OCI-LY7 (cell line): ENCODE measurements around the gene APBB2. TPM values are rescaled to one million over a fixed set of nuclear protein-coding genes. Genes with fewer than 3 reads are reported as not detected.

Experiments used
- BruUV-seq: library from RNA; stranded (reverse); fragments of 400-500 nt; replicated peaks from 2 replicates; lab custom pipeline; 2021; lab: Mats Ljungman, UMichigan
- CTCF ChIA-PET: fragments of 300-600 bp; sonication (Branson Sonifier 250); formaldehyde crosslinking; loops from one replicate; lab custom pipeline; 2022; ENCODE audit warnings: antibody characterized with exemption; ENCODE audit not compliant: unreplicated experiment; lab: Charles Lee
- POLR2A ChIA-PET: fragments of 300-600 bp; sonication (Branson Sonifier 250); formaldehyde crosslinking; loops from one replicate; lab custom pipeline; 2022; ENCODE audit warnings: antibody characterized with exemption; lab: Charles Lee
- DNase-seq: peaks from one replicate; pipeline ENCODE4 v3.0.0-alpha.2; 2015; ENCODE audit warnings: low spot score
- H2AFZ ChIP-seq: fragments of 200-600 bp; sonication (generic), shearing (Covaris generic); 2 replicates; pipeline ENCODE4 v1.6.1; 2014; ENCODE audit warnings: mild to moderate bottlenecking, antibody characterized with exemption, low read length, moderate library complexity
- H3K27ac ChIP-seq: fragments of 200-600 bp; sonication (generic); 2 replicates; pipeline ENCODE4 v1.5.1; 2014; ENCODE audit warnings: mixed run types, low read depth, mild to moderate bottlenecking, moderate library complexity, low read length, inconsistent platforms; ENCODE audit not compliant: poor library complexity, severe bottlenecking
- H3K36me3 ChIP-seq: fragments of 200-600 bp; sonication (generic); 2 replicates; pipeline ENCODE4 v1.6.1; 2014; ENCODE audit warnings: mild to moderate bottlenecking, antibody characterized with exemption, low read length, moderate library complexity, mixed read lengths; ENCODE audit not compliant: insufficient read depth
- H3K4me1 ChIP-seq: fragments of 200-600 bp; sonication (generic); 2 replicates; pipeline ENCODE4 v1.5.1; 2014; ENCODE audit warnings: mild to moderate bottlenecking, low read length; ENCODE audit not compliant: insufficient read depth, poor library complexity, severe bottlenecking
- H3K4me2 ChIP-seq: fragments of 200-600 bp; sonication (generic); 2 replicates; pipeline ENCODE4 v1.6.1; 2014; ENCODE audit warnings: mild to moderate bottlenecking, low read length
- H3K4me3 ChIP-seq: fragments of 200-600 bp; sonication (generic); 2 replicates; pipeline ENCODE4 v1.5.1; 2014; ENCODE audit warnings: mild to moderate bottlenecking, low read depth, low read length; ENCODE audit not compliant: poor library complexity, severe bottlenecking
- H3K79me2 ChIP-seq: fragments of 200-600 bp; sonication (generic); 2 replicates; pipeline ENCODE4 v1.6.1; 2016; ENCODE audit warnings: low read depth, mild to moderate bottlenecking, low read length, moderate library complexity, mixed read lengths; ENCODE audit not compliant: insufficient read depth
- H3K9me2 ChIP-seq: fragments of 200-600 bp; sonication (generic); 2 replicates; pipeline ENCODE4 v1.6.1; 2016; ENCODE audit warnings: mild to moderate bottlenecking, low read length, mixed read lengths; ENCODE audit not compliant: insufficient read depth
- H3K9me3 ChIP-seq: fragments of 200-600 bp; sonication (generic); 2 replicates; pipeline ENCODE4 v1.6.1; 2014; ENCODE audit warnings: mild to moderate bottlenecking, mixed run types, low read length, mixed read lengths
- H4K20me1 ChIP-seq: fragments of 200-600 bp; sonication (generic); 2 replicates; pipeline ENCODE4 v1.6.1; 2014; ENCODE audit warnings: mild to moderate bottlenecking, antibody characterized with exemption, low read length, moderate library complexity, mixed read lengths; ENCODE audit not compliant: insufficient read depth
- CTCF ChIP-seq: fragments of 200-600 bp; sonication (generic); conservative IDR thresholded peaks from 2 replicates; pipeline ENCODE4 v1.5.1; 2014; ENCODE audit warnings: mild to moderate bottlenecking, antibody characterized with exemption, low read length, moderate library complexity, mixed read lengths
- EZH2phosphoT487 ChIP-seq: fragments of 200-600 bp; sonication (generic); IDR thresholded peaks from 2 replicates; pipeline ENCODE4 v1.6.1; 2018; ENCODE audit warnings: low read depth, borderline replicate concordance, mild to moderate bottlenecking, mixed run types, antibody characterized with exemption, low read length, moderate library complexity, mixed read lengths
- intact Hi-C: fragments of 100-400 bp; cut with micrococcal nuclease; formaldehyde crosslinking; loops from one replicate; pipeline ENCODE4 v1.10.0; 2022; ENCODE audit not compliant: unreplicated experiment
- total RNA-seq, 2 experiments: library from RNA; depleted of rRNA in 1 of 2; stranded (reverse); fragments of >200 nt in 1 of 2; shearing (Covaris generic) in 1 of 2; gene quantifications; 2 replicates each; pipeline ENCODE4 v1.2.3, GENCODE V29; 2014 to 2022

The APBB2 gene
- total RNA-seq, 2 experiments from 2014 or later, result 66.4 to 88.5 TPM

- peaks cover 35% of the 10 kb centered on the region; the same call in 1 of the 2 replicates for H3K36me3 ChIP-seq
- no peak for TF ChIP-seq EZH2phosphoT487
- no peak for TF ChIP-seq CTCF
- H3K9me2 ChIP-seq, result no peaks in the 10 kb centered on the region
- H2AFZ ChIP-seq, result no peak overlapping the region
- H3K27ac ChIP-seq, result no peak overlapping the region
- H3K4me1 ChIP-seq, result no peaks in the 10 kb centered on the region
- no peaks in the 10 kb centered on the region for H3K9me3 ChIP-seq
- intact Hi-C loops, result no loop called here
- ChIA-PET POLR2A (interaction anchor here (0.5 to 1.1 kb wide), 4 partner anchors 9 to 1863 kb away, joined by 3 read pairs; no protein-coding TSS in a partner anchor), CTCF (interaction anchor here (0.6 kb wide), 1 partner anchor 37 kb away, joined by 3 read pairs; no protein-coding TSS in a partner anchor)
- DNase-seq, result no peak
- H3K4me2 ChIP-seq, result no peak overlapping the region
- no peaks in the 10 kb centered on the region for H3K79me2 ChIP-seq
- no peaks in the 10 kb centered on the region for H4K20me1 ChIP-seq
- no peak overlapping the region for H3K4me3 ChIP-seq
- BruUV-seq, result no TSS peak
These were observed 402.0 kb downstream of the APBB2 start for GRCh38 chr4:40812386-40812785.

- Histone ChIP-seq H3K27ac (no peak overlapping the region), H3K4me3 (no peak overlapping the region), H3K4me1 (no peaks in the 10 kb centered on the region), H2AFZ (no peak overlapping the region), H3K4me2 (no peak overlapping the region), H3K9me3 (no peaks in the 10 kb centered on the region), H4K20me1 (no peaks in the 10 kb centered on the region), H3K36me3 (peaks cover 35% of the 10 kb centered on the region; the same call in 1 of the 2 replicates), H3K79me2 (no peaks in the 10 kb centered on the region), H3K9me2 (no peaks in the 10 kb centered on the region)
- POLR2A ChIA-PET, result interaction anchor here (0.5 to 1.1 kb wide), 2 partner anchors 33 to 1187 kb away, joined by 3 read pairs; no protein-coding TSS in a partner anchor
- intact Hi-C loops, result no loop called here
- CTCF ChIA-PET, result interaction anchor here (0.6 kb wide), 1 partner anchor 36 kb away, joined by 3 read pairs; no protein-coding TSS in a partner anchor
- no TSS peak for BruUV-seq
- DNase-seq, result no peak
- TF ChIP-seq EZH2phosphoT487 (no peak), CTCF (no peak)
These were observed 402.4 kb downstream of the APBB2 start for GRCh38 chr4:40811956-40812355.

- POLR2A ChIA-PET, result interaction anchor here (0.7 kb wide), 1 partner anchor 131 kb away, joined by 3 read pairs; no protein-coding TSS in a partner anchor
- TF ChIP-seq CTCF, result no peak
- TF ChIP-seq EZH2phosphoT487, result no peak
- no peaks in the 10 kb centered on the region for H4K20me1 ChIP-seq
- H3K4me2 ChIP-seq, result no peak overlapping the region
- BruUV-seq, result no TSS peak
- DNase-seq, result no peak
- CTCF ChIA-PET, result no interaction called here
- no peak overlapping the region for H2AFZ ChIP-seq
- H3K4me1 ChIP-seq, result no peaks in the 10 kb centered on the region
- intact Hi-C loops, result loop anchor here (5.0 kb wide), 1 partner anchor 67 kb away; no protein-coding TSS in a partner anchor
- H3K79me2 ChIP-seq, result no peaks in the 10 kb centered on the region
- no peak overlapping the region for H3K27ac ChIP-seq
- no peak overlapping the region for H3K4me3 ChIP-seq
- H3K36me3 ChIP-seq, result peaks cover 10% of the 10 kb centered on the region; the same call in 1 of the 2 replicates
- H3K9me3 ChIP-seq, result no peaks in the 10 kb centered on the region
- no peaks in the 10 kb centered on the region for H3K9me2 ChIP-seq
These were observed 405.4 kb downstream of the APBB2 start for GRCh38 chr4:40808926-40809457.
